Calu3 (cell line): ENCODE data around the gene USF3. TPM values are rescaled to one million over a fixed set of nuclear protein-coding genes. Genes with fewer than 3 reads are reported as not detected.

Source experiments
- BruUV-seq: library from RNA; stranded (reverse); fragments of 400-500 nt; replicated peaks from 2 replicates; lab custom pipeline; 2021; lab: Mats Ljungman, UMichigan
- CTCF ChIA-PET: fragments of 300-600 bp; sonication (Branson Sonifier 250); formaldehyde crosslinking; loops from one replicate; lab custom pipeline; 2022; ENCODE audit warnings: antibody characterized with exemption; lab: Charles Lee
- DNase-seq: peaks from one replicate; pipeline ENCODE4 v3.0.0; 2022
- H3K27ac Mint-ChIP-seq: one replicate; pipeline ENCODE4 v1.8.0; 2022; ENCODE audit warnings: mixed read lengths; ENCODE audit not compliant: unreplicated experiment
- H3K27me3 Mint-ChIP-seq: one replicate; pipeline ENCODE4 v1.8.0; 2022; ENCODE audit warnings: mixed read lengths; ENCODE audit not compliant: unreplicated experiment
- H3K36me3 Mint-ChIP-seq: one replicate; pipeline ENCODE4 v1.8.0; 2022; ENCODE audit warnings: mild to moderate bottlenecking, moderate library complexity, mixed read lengths; ENCODE audit not compliant: insufficient read depth, unreplicated experiment
- H3K4me1 Mint-ChIP-seq: one replicate; pipeline ENCODE4 v1.8.0; 2022; ENCODE audit warnings: mild to moderate bottlenecking, low read depth, mixed read lengths; ENCODE audit not compliant: unreplicated experiment
- H3K4me3 Mint-ChIP-seq: one replicate; pipeline ENCODE4 v1.8.0; 2022; ENCODE audit warnings: mild to moderate bottlenecking, low read depth, moderate library complexity, mixed read lengths; ENCODE audit not compliant: unreplicated experiment
- H3K9me3 Mint-ChIP-seq: one replicate; pipeline ENCODE4 v1.8.0; 2022; ENCODE audit warnings: low read depth, mixed read lengths; ENCODE audit not compliant: unreplicated experiment
- CTCF ChIP-seq: fragments of 200-600 bp; IDR thresholded peaks from one replicate; pipeline ENCODE4 v1.8.0; 2022; ENCODE audit warnings: antibody characterized with exemption; ENCODE audit not compliant: unreplicated experiment
- intact Hi-C: fragments of 100-400 bp; cut with micrococcal nuclease; formaldehyde crosslinking; loops from one replicate; pipeline ENCODE4 v1.10.0; 2022; ENCODE audit not compliant: unreplicated experiment
- total RNA-seq: library from RNA; stranded (reverse); gene quantifications from 2 replicates; pipeline ENCODE4 v1.2.3, GENCODE V29; 2022

Gene USF3
- total RNA-seq, 1 experiment from 2014 or later, result 10.7 TPM

DNA sequence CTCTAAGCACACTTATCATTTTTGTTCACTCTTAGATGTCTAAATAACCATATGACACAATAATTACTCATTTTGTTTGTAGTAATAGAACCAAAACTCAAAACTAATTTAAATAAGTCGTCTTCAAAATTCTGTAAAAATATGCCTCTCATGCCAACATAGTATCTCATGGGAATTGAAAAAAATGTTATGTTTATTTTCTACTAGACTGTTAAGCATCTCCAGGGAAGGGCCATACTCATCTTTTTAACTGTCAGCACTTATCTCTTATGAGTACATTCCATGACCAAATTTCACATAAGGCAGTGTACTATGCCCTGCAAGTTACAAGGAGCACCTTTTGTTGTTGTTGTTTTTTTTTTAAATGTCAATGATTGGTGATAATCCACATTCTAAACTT, 18.3 kb upstream of the USF3 start:
- Mint-ChIP-seq H3K27ac (no peak overlapping the region), H3K4me1 (peaks cover 8% of the 10 kb centered on the region), H3K4me3 (no peak overlapping the region), H3K9me3 (no peaks in the 10 kb centered on the region), H3K36me3 (peaks cover 19% of the 10 kb centered on the region), H3K27me3 (no peaks in the 10 kb centered on the region)
- no TSS peak for BruUV-seq
- intact Hi-C loops, result no loop called here
- CTCF ChIA-PET, result interaction anchor here (0.6 kb wide), 1 partner anchor 198 kb away, joined by 3 read pairs; no protein-coding TSS in a partner anchor
- no peak for TF ChIP-seq CTCF
- DNase-seq, result no peak

- intact Hi-C loops, result no loop called here
- no peaks in the 10 kb centered on the region for H3K27me3 Mint-ChIP-seq
- no peaks in the 10 kb centered on the region for H3K9me3 Mint-ChIP-seq
- CTCF ChIA-PET, result interaction anchor here (0.6 to 0.7 kb wide), 3 partner anchors 22 to 43 kb away, joined by 5 read pairs; no protein-coding TSS in a partner anchor
- no peak for TF ChIP-seq CTCF
- no peak for DNase-seq
- no TSS peak for BruUV-seq
- H3K36me3 Mint-ChIP-seq, result peaks cover 13% of the 10 kb centered on the region
- peaks cover 8% of the 10 kb centered on the region for H3K4me1 Mint-ChIP-seq
- H3K27ac Mint-ChIP-seq, result no peak overlapping the region
- H3K4me3 Mint-ChIP-seq, result no peak overlapping the region
Measured at GRCh38 chr3:113712129-113712528, 15.7 kb upstream of the USF3 start.

DNA sequence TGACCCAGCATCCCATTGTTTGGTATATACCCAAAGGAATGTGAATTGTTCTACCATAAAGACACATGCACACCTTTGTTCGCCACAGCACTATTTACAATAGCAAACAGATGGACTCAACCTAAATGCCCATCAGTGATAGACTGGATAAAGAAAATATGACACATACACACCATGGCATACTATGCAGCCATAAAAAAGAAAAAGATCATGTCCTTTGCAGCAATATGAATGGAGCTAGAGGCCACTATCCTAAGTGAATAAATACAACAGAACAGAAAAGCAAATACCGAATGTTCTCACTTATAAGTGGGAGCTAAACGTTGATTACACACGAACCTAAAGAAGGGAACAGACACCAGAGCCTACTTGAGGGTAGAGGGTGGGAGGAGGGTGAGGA, 11.4 kb upstream of the USF3 start:
- H3K4me1 Mint-ChIP-seq, result peaks cover 8% of the 10 kb centered on the region
- no peak for TF ChIP-seq CTCF
- H3K4me3 Mint-ChIP-seq, result no peak overlapping the region
- no TSS peak for BruUV-seq
- intact Hi-C loops, result no loop called here
- H3K9me3 Mint-ChIP-seq, result no peaks in the 10 kb centered on the region
- H3K36me3 Mint-ChIP-seq, result no peaks in the 10 kb centered on the region
- H3K27ac Mint-ChIP-seq, result no peak overlapping the region
- no peak for DNase-seq
- no peaks in the 10 kb centered on the region for H3K27me3 Mint-ChIP-seq
- CTCF ChIA-PET, result no interaction called here

DNA sequence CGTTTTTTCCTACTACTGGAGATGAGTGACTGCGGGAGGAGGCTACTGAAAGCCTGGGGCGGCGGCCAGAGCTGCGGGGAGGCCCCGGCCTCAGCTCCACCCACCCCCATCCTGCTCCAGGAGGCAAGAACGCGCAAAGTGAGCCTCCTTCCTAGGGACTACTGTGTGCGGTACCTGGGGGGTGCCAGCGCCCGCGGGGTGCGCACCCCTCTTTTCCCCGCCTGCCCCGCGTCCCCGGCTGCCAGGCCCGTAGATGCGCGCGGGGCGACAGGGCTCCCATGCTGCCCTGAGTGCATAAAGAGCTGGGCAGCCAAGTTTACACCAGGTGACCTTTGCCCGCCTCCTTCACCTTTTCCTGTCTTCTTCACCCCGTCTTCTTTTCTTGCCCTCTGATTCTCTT, 2.5 kb upstream of the USF3 start:
- Mint-ChIP-seq H3K4me1 (peaks cover 8% of the 10 kb centered on the region), H3K9me3 (no peaks in the 10 kb centered on the region), H3K27me3 (no peaks in the 10 kb centered on the region), H3K4me3 (no peak overlapping the region), H3K36me3 (peaks cover 7% of the 10 kb centered on the region), H3K27ac (no peak overlapping the region)
- intact Hi-C loops, result no loop called here
- CTCF ChIA-PET, result interaction anchor here (0.5 to 0.6 kb wide), 2 partner anchors 17 to 46 kb away, joined by 4 to 5 read pairs; no protein-coding TSS in a partner anchor
- peak; percentile 17 for DNase-seq
- no TSS peak for BruUV-seq
- no peak for TF ChIP-seq CTCF
